Sigmoid colon (tissue), 4 donors: ENCODE measurements around the gene SOCS7.

Experiments
- EP300 ChIP-seq, 4 donors: sonication (generic); formaldehyde crosslinking; IDR thresholded peaks; one replicate each; pipeline ENCODE4 v1.6.1; 2017; ENCODE audit warnings: antibody characterized with exemption in 4 of 4
- POLR2A ChIP-seq, 2 donors: fragments of 450-650 bp; IDR thresholded peaks; one replicate each; pipeline ENCODE4 v1.6.1; 2016; ENCODE audit warnings: antibody characterized with exemption in 2 of 2, mild to moderate bottlenecking in 2 of 2, moderate library complexity in 2 of 2
- TF ChIP-seq, protein P1 (sequence below), 4 experiments: fragments of 450-650 bp in 3 of 4; fragments of 200-600 bp in 1 of 4; IDR thresholded peaks; one replicate each; pipeline ENCODE4 v1.5.1; 2016 to 2019; ENCODE audit warnings: antibody characterized with exemption in 4 of 4, mild to moderate bottlenecking in 3 of 4, moderate library complexity in 2 of 4

DNA sequence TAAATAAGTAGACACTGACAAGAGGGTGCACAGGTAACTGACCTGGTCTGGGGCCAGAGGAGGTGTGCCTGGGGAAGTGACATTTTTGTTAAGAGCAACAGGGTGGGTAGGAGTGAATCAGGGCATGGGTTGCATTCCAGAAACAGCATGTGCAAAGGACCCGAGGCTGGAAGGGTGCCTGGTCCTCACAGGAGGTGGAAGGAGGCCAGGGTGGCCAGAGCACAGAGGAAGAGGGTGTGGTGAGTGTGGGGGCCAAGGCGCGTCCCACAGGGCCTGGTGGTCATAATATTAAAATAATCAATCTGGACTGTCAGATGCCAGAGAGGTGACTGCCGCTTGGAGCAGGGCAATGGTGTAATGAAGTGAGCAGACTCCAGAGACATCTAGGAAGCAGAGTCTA lies 90.9 kb downstream of the SOCS7 start:
- TF ChIP-seq, protein P1, sequence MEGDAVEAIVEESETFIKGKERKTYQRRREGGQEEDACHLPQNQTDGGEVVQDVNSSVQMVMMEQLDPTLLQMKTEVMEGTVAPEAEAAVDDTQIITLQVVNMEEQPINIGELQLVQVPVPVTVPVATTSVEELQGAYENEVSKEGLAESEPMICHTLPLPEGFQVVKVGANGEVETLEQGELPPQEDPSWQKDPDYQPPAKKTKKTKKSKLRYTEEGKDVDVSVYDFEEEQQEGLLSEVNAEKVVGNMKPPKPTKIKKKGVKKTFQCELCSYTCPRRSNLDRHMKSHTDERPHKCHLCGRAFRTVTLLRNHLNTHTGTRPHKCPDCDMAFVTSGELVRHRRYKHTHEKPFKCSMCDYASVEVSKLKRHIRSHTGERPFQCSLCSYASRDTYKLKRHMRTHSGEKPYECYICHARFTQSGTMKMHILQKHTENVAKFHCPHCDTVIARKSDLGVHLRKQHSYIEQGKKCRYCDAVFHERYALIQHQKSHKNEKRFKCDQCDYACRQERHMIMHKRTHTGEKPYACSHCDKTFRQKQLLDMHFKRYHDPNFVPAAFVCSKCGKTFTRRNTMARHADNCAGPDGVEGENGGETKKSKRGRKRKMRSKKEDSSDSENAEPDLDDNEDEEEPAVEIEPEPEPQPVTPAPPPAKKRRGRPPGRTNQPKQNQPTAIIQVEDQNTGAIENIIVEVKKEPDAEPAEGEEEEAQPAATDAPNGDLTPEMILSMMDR (IDR thresholded peaks at IDR 0.05), result no peak
- TF ChIP-seq POLR2A (IDR thresholded peaks at IDR 0.05), result no peak
- TF ChIP-seq EP300 (IDR thresholded peaks at IDR 0.05), result no peak
